ENCODE data around the gene SETD1B. TPM values are rescaled to one million over a fixed set of nuclear protein-coding genes. Genes with fewer than 3 reads are reported as not detected.
"Not testable (repeated sequence)": the region's sequence is repeated elsewhere in the genome, so short reads cannot be mapped to it uniquely, and the experiment has no call there.

Gene SETD1B
- total and polyA plus RNA-seq, 2 donors (not counting 3 experiments of a cell fraction or from before 2014, with no cell fraction given), result 2.6 to 27.0 TPM

DNA sequence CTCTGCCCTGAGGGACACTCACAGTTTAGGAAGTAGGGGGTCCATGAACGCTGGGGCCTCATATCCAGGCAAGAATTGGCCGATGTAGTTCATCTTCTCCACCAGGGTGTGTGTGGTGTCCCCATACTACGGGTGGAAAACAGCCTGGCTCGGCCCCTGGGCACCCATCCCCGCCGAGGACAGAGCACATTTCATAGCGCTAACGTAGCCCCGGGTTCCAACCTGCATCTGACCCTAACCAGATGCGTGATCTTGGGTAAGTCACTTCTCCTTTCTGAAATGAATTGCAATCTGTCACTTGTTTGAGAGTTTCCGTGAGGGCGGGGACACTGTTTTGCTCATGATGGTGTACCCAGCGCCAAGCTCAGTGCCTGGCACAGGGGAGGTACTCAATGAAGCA, 45.9 kb downstream of the SETD1B start:
- Histone ChIP-seq H3K4me3 (replicated peaks in 1 of 3; ENCODE audit: insufficient read depth in 1 of 3, low read depth in 1 of 3, low read length in 3 of 3) (no peak overlapping the region), H3K36me3 (ENCODE audit: control insufficient read depth in 2 of 2, extremely low read depth in 1 of 2, insufficient read depth in 2 of 2, low read length in 2 of 2) (no peaks in the 10 kb centered on the region), H3K4me2 (ENCODE audit: insufficient read depth, low read length) (no peak overlapping the region), H3K27me3 (ENCODE audit: control insufficient read depth in 2 of 2, insufficient read depth in 2 of 2, low read length in 2 of 2) (no peaks in the 10 kb centered on the region), H3K79me2 (ENCODE audit: control insufficient read depth, insufficient read depth, low read length) (no peaks in the 10 kb centered on the region), H3K27ac (ENCODE audit: insufficient read depth, low read depth, low read length) (no peak overlapping the region), H2AFZ (ENCODE audit: low read depth, low read length) (no peak overlapping the region), H3K9me1 (replicated peaks; ENCODE audit: control insufficient read depth, extremely low read depth, insufficient read depth, low read length) (no peaks in the 10 kb centered on the region), H3K9me3 (replicated peaks; ENCODE audit: control insufficient read depth, insufficient read depth, low read length) (no peaks in the 10 kb centered on the region), H3K4me1 (ENCODE audit: control insufficient read depth, extremely low read depth, insufficient read depth, low read length) (no peaks in the 10 kb centered on the region), H3K9ac (replicated peaks; ENCODE audit: extremely low read depth, insufficient read depth, low read length) (no peak overlapping the region), H4K20me1 (replicated peaks; ENCODE audit: control insufficient read depth, extremely low read depth, insufficient read depth, low read length) (no peaks in the 10 kb centered on the region)
- POLR2A ChIA-PET, result no interaction called here
- no TSS peak for BruUV-seq (replicated peaks)
- TF ChIP-seq MYC (IDR thresholded peaks at IDR 0.05; ENCODE audit: low read depth, low read length) (no peak), POLR2A (IDR thresholded peaks at IDR 0.05; ENCODE audit: low read depth, low read length) (no peak), GATA2 (IDR thresholded peaks at IDR 0.05; ENCODE audit: insufficient read depth, insufficient read length, low read depth, low read length) (no peak), POLR2AphosphoS5 (IDR thresholded peaks at IDR 0.05; ENCODE audit: insufficient read depth, low read depth, low read length) (no peak), FOS (IDR thresholded peaks at IDR 0.05; ENCODE audit: borderline replicate concordance, insufficient read depth, low read length) (no peak), EZH2 (IDR thresholded peaks at IDR 0.05; ENCODE audit: borderline replicate concordance, low read depth, low read length, severe bottlenecking) (no peak), JUN (IDR thresholded peaks at IDR 0.05; ENCODE audit: borderline replicate concordance, insufficient read depth, insufficient read length, low read depth) (no peak)
- TF ChIP-seq, protein P1, sequence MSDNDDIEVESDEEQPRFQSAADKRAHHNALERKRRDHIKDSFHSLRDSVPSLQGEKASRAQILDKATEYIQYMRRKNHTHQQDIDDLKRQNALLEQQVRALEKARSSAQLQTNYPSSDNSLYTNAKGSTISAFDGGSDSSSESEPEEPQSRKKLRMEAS (IDR thresholded peaks at IDR 0.05; ENCODE audit: insufficient read depth, insufficient read length), result no peak
- TF ChIP-seq, protein P2, sequence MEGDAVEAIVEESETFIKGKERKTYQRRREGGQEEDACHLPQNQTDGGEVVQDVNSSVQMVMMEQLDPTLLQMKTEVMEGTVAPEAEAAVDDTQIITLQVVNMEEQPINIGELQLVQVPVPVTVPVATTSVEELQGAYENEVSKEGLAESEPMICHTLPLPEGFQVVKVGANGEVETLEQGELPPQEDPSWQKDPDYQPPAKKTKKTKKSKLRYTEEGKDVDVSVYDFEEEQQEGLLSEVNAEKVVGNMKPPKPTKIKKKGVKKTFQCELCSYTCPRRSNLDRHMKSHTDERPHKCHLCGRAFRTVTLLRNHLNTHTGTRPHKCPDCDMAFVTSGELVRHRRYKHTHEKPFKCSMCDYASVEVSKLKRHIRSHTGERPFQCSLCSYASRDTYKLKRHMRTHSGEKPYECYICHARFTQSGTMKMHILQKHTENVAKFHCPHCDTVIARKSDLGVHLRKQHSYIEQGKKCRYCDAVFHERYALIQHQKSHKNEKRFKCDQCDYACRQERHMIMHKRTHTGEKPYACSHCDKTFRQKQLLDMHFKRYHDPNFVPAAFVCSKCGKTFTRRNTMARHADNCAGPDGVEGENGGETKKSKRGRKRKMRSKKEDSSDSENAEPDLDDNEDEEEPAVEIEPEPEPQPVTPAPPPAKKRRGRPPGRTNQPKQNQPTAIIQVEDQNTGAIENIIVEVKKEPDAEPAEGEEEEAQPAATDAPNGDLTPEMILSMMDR (IDR thresholded peaks at IDR 0.05; ENCODE audit: extremely low read depth in 1 of 2, insufficient read depth in 1 of 2, low read depth in 1 of 2, low read length in 2 of 2), result no peak
- FAIRE-seq (no peak), DNase-seq (ENCODE audit: low read depth, low spot score) (no peak)
- dilution Hi-C loops (cut with MboI; ENCODE audit: extremely low pct_ligation_motif_present, low sequenced_read_pairs) (no loop called here), intact Hi-C loops (cut with micrococcal nuclease) (no loop called here)
- CTCF ChIA-PET, result interaction anchor here (0.7 kb wide), 1 partner anchor 143 kb away, joined by 3 read pairs; no protein-coding TSS in a partner anchor

DNA sequence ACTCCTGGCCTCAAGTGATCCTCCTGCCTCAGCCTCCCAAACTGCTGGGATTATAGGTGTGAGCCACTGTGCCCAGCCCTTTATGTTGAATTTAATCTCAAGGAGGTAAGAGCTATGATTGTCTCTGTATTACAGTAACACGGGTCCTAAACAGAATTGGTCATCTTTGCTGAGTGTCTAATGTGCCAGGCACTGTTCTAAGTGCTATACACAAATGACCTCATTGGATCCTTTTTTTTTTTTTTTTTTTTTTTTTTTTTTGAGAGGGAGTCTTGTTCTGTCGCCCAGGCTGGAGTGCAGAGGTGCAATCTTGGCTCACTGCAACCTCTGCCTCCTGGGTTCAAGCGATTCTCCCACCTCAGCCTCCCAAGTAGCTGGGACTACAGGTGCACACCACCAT, 48.6 kb downstream of the SETD1B start:
- H3K4me2 ChIP-seq (ENCODE audit: insufficient read depth, low read length); H3K79me2 ChIP-seq (ENCODE audit: control insufficient read depth, insufficient read depth, low read length); H4K20me1 ChIP-seq (replicated peaks; ENCODE audit: control insufficient read depth, extremely low read depth, insufficient read depth, low read length); H3K4me1 ChIP-seq (ENCODE audit: control insufficient read depth, extremely low read depth, insufficient read depth, low read length); POLR2A ChIA-PET; H3K27me3 ChIP-seq (ENCODE audit: control insufficient read depth in 2 of 2, insufficient read depth in 2 of 2, low read length in 2 of 2); BruUV-seq (replicated peaks); H3K9me1 ChIP-seq (replicated peaks; ENCODE audit: control insufficient read depth, extremely low read depth, insufficient read depth, low read length); H3K36me3 ChIP-seq (ENCODE audit: control insufficient read depth in 2 of 2, extremely low read depth in 1 of 2, insufficient read depth in 2 of 2, low read length in 2 of 2); H3K9me3 ChIP-seq (replicated peaks; ENCODE audit: control insufficient read depth, insufficient read depth, low read length); dilution Hi-C loops (cut with MboI; ENCODE audit: extremely low pct_ligation_motif_present, low sequenced_read_pairs); H3K9ac ChIP-seq (replicated peaks; ENCODE audit: extremely low read depth, insufficient read depth, low read length); intact Hi-C loops (cut with micrococcal nuclease); FAIRE-seq; H3K27ac ChIP-seq (ENCODE audit: insufficient read depth, low read depth, low read length); H2AFZ ChIP-seq (ENCODE audit: low read depth, low read length); DNase-seq (ENCODE audit: low read depth, low spot score); H3K4me3 ChIP-seq (replicated peaks in 1 of 3; ENCODE audit: insufficient read depth in 1 of 3, low read depth in 1 of 3, low read length in 3 of 3): not testable (repeated sequence)
- CTCF ChIA-PET, result interaction anchor here (0.9 to 1.4 kb wide), 2 partner anchors 9 to 40 kb away, joined by 3 read pairs; no protein-coding TSS in a partner anchor

All from endothelial cell of umbilical vein (primary cell).